Thyroid gland (tissue), 4 donors: ENCODE results near the gene MEPCE. TPM values are rescaled to one million over a fixed set of nuclear protein-coding genes. Genes with fewer than 3 reads are reported as not detected.
A peak's percentile ranks its signal among the peaks of the same experiment; 100 is the strongest.

ENCODE experiments used
- DNase-seq, 2 donors: peaks; one replicate each; pipeline ENCODE4 v3.0.0-alpha.2; 2019
- H3K27ac ChIP-seq, 3 donors: fragments of 200-600 bp; sonication (generic); 1 replicate in 2 of 3; 2 replicates in 1 of 3; pipeline ENCODE4 v1.5.1; 2016 to 2019; ENCODE audit warnings: mild to moderate bottlenecking in 1 of 3, moderate library complexity in 1 of 3
- H3K27me3 ChIP-seq: fragments of 200-600 bp; sonication (generic); one replicate; pipeline ENCODE4 v1.5.1; 2019
- H3K36me3 ChIP-seq, 2 donors: fragments of 200-600 bp; sonication (generic); one replicate each; pipeline ENCODE4 v1.5.1; 2016 to 2019
- H3K4me1 ChIP-seq, 2 donors: fragments of 200-600 bp; sonication (generic); one replicate each; pipeline ENCODE4 v1.5.1; 2017 to 2019
- H3K4me3 ChIP-seq, 3 donors: fragments of 200-600 bp; sonication (generic); replicated peaks in 1 of 3; 1 replicate in 2 of 3; 2 replicates in 1 of 3; pipeline ENCODE4 v1.5.1; 2016; ENCODE audit warnings: mild to moderate bottlenecking in 1 of 3
- H3K9me3 ChIP-seq: fragments of 200-600 bp; sonication (generic); one replicate; pipeline ENCODE4 v1.5.1; 2017
- POLR2A ChIP-seq, 2 donors: fragments of 450-650 bp; IDR thresholded peaks; one replicate each; pipeline ENCODE4 v1.6.1; 2017; ENCODE audit warnings: antibody characterized with exemption in 2 of 2, mild to moderate bottlenecking in 2 of 2, moderate library complexity in 1 of 2
- WGBS, 2 donors: methylation state at CpG; one replicate each; pipeline ENCODE4 v1.1.5; 2017; 5-methylcytosine and 5-hydroxymethylcytosine counted together
- intact Hi-C: fragments of 100-400 bp; cut with DNase I; formaldehyde crosslinking; loops from one replicate; pipeline ENCODE4 v1.15.1; 2023
- total RNA-seq, 4 donors: library from RNA; depleted of rRNA; stranded (reverse); fragments of >200 nt; gene quantifications; one replicate each; pipeline ENCODE4 v1.2.3, GENCODE V29; 2016
- TF ChIP-seq, protein P1 (sequence below), 6 experiments: fragments of 200-600 bp in 3 of 6; fragments of 450-650 bp in 3 of 6; sonication (generic) in 3 of 6; IDR thresholded peaks; one replicate each; pipeline ENCODE4 v1.5.1; 2016 to 2019; ENCODE audit warnings: antibody characterized with exemption in 6 of 6, mild to moderate bottlenecking in 2 of 6, inconsistent platforms in 1 of 6, moderate library complexity in 1 of 6

The MEPCE gene
- total RNA-seq, 4 donors from 2014 or later: 42.9 to 48.7 (median 45.6) TPM

- TF ChIP-seq, protein P1, sequence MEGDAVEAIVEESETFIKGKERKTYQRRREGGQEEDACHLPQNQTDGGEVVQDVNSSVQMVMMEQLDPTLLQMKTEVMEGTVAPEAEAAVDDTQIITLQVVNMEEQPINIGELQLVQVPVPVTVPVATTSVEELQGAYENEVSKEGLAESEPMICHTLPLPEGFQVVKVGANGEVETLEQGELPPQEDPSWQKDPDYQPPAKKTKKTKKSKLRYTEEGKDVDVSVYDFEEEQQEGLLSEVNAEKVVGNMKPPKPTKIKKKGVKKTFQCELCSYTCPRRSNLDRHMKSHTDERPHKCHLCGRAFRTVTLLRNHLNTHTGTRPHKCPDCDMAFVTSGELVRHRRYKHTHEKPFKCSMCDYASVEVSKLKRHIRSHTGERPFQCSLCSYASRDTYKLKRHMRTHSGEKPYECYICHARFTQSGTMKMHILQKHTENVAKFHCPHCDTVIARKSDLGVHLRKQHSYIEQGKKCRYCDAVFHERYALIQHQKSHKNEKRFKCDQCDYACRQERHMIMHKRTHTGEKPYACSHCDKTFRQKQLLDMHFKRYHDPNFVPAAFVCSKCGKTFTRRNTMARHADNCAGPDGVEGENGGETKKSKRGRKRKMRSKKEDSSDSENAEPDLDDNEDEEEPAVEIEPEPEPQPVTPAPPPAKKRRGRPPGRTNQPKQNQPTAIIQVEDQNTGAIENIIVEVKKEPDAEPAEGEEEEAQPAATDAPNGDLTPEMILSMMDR (IDR thresholded peaks at IDR 0.05): no peak
- peak in 1 of 2 donors; percentile 55 for TF ChIP-seq POLR2A (IDR thresholded peaks at IDR 0.05)
- H3K9me3 ChIP-seq: no peaks in the 10 kb centered on the region
- no peaks in the 10 kb centered on the region for H3K27me3 ChIP-seq
- peak; percentile 64 for DNase-seq
- H3K4me1 ChIP-seq: peaks cover 39 to 61% of the 10 kb centered on the region in 2 donors
- H3K27ac ChIP-seq: peak overlapping the region; percentile 9 to 99 (median 99)
- intact Hi-C loops: no loop called here
- H3K36me3 ChIP-seq: peaks cover 17 to 20% of the 10 kb centered on the region in 2 donors
- H3K4me3 ChIP-seq: no peak overlapping the region
- 46 to 48% methylated on average over 3 to 4 of the region's 4 CpGs for WGBS, 2 donors
Measured at GRCh38 chr7:100432053-100432452, 2.4 kb downstream of the MEPCE start.

DNA sequence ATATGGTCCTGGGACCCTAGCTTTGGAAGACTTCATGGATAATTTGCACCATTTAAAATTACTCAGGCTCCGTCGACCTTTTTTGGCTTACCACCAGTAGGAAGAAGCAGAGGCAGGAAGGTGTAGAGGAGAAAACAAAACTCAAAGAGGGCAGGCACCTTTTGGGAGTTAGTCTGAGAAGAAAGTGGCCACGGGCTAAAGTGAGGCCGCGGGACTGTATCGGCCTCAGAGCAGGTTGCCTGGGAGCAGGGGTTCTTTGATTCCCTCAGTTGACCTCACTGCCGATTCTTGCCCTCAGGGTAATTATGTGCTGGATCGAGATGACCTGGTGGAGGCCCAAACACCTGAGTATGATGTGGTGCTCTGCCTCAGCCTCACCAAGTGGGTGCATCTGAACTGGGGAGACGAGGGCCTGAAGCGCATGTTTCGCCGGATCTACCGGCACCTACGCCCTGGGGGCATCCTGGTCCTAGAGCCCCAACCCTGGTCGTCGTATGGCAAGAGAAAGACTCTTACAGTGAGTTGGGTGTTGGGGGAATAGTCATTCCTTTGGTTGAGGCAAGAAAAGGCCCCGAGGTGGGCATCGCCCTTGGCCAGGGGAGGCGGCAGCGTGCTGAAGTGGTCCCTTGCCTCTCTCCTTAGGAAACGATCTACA, 3.1 kb downstream of the MEPCE start:
- no peak for DNase-seq
- TF ChIP-seq, protein P1 (IDR thresholded peaks at IDR 0.05): no peak
- H3K4me3 ChIP-seq: no peak overlapping the region
- peaks cover 17 to 20% of the 10 kb centered on the region in 2 donors for H3K36me3 ChIP-seq
- no peaks in the 10 kb centered on the region for H3K9me3 ChIP-seq
- H3K4me1 ChIP-seq: peaks cover 38 to 61% of the 10 kb centered on the region in 2 donors
- 74 to 78% methylated on average over 18 to 21 of the region's 21 CpGs for WGBS, 2 donors
- intact Hi-C loops: no loop called here
- peak overlapping the region; percentile 9 to 99 (median 77) for H3K27ac ChIP-seq
- H3K27me3 ChIP-seq: no peaks in the 10 kb centered on the region

DNA sequence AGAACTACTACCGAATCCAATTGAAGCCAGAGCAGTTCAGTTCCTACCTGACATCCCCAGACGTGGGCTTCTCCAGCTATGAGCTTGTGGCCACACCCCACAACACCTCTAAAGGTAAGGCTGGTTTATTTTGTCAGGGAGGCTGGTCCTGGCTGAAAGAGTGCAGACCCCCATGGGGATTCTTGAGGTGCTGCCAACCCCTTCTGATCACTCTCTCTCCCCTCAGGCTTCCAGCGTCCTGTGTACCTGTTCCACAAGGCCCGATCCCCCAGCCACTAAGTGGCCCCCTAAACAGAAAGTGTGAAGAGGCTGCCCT, 3.6 kb downstream of the MEPCE start:
- DNase-seq: no peak
- peaks cover 35 to 57% of the 10 kb centered on the region in 2 donors for H3K4me1 ChIP-seq
- WGBS, 2 donors: 66 to 71% methylated on average over 3 to 4 of the region's 4 CpGs

GRCh38 chr7:100433592-100434296, 4.1 kb downstream of the MEPCE start:
- intact Hi-C loops: no loop called here
- Histone ChIP-seq H3K27me3 (no peaks in the 10 kb centered on the region), H3K4me3 (no peak overlapping the region), H3K4me1 (peaks cover 35 to 57% of the 10 kb centered on the region in 2 donors), H3K36me3 (peaks cover 17 to 20% of the 10 kb centered on the region in 2 donors), H3K27ac (peak overlapping the region in 2 of 3 donors; percentile 77 to 99), H3K9me3 (no peaks in the 10 kb centered on the region)
- no peak for DNase-seq
- no peak for TF ChIP-seq POLR2A (IDR thresholded peaks at IDR 0.05)
- TF ChIP-seq, protein P1 (IDR thresholded peaks at IDR 0.05): no peak
- 71 to 76% methylated on average over 10 of the region's 10 CpGs for WGBS, 2 donors

More for the DNA sequence above, 3.6 kb downstream of the MEPCE start:
- no peaks in the 10 kb centered on the region for H3K27me3 ChIP-seq
- H3K36me3 ChIP-seq: peaks cover 17 to 20% of the 10 kb centered on the region in 2 donors
- peak overlapping the region in 2 of 3 donors; percentile 77 to 99 for H3K27ac ChIP-seq
- intact Hi-C loops: no loop called here
- TF ChIP-seq, protein P1 (IDR thresholded peaks at IDR 0.05): no peak
- H3K9me3 ChIP-seq: no peaks in the 10 kb centered on the region
- no peak overlapping the region for H3K4me3 ChIP-seq
